Effector memory CD4-positive, alpha-beta T cell (primary cell): ENCODE data around the gene TMEM130.
A peak's percentile ranks its signal among the peaks of the same experiment; 100 is the strongest.

Source experiments
- DNase-seq, 3 donors: peaks; one replicate each; pipeline ENCODE4 v3.0.0-alpha.2; 2020
- H3K27ac ChIP-seq: 2 replicates; pipeline ENCODE4 v1.7.0; 2013; ENCODE audit warnings: mild to moderate bottlenecking, low read length, moderate library complexity; ENCODE audit not compliant: insufficient read depth, poor library complexity, severe bottlenecking
- H3K27me3 ChIP-seq: replicated peaks from 2 replicates; pipeline ENCODE4 v1.7.0; 2013; ENCODE audit warnings: mild to moderate bottlenecking, low read length; ENCODE audit not compliant: insufficient read depth, control insufficient read depth, poor library complexity, severe bottlenecking
- H3K36me3 ChIP-seq: 2 replicates; pipeline ENCODE4 v1.7.0; 2013; ENCODE audit warnings: mild to moderate bottlenecking, low read length, moderate library complexity; ENCODE audit not compliant: control insufficient read depth, insufficient read depth
- H3K4me1 ChIP-seq: 2 replicates; pipeline ENCODE4 v1.7.0; 2013; ENCODE audit warnings: low read length, mild to moderate bottlenecking; ENCODE audit not compliant: control insufficient read depth, insufficient read depth, poor library complexity, severe bottlenecking
- H3K4me3 ChIP-seq: 2 replicates; pipeline ENCODE4 v1.7.0; 2013; ENCODE audit warnings: low read length, low read depth, mild to moderate bottlenecking; ENCODE audit not compliant: insufficient read depth, poor library complexity, severe bottlenecking
- H3K9me3 ChIP-seq: 2 replicates; pipeline ENCODE4 v1.7.0; 2013; ENCODE audit warnings: mild to moderate bottlenecking, low read length, moderate library complexity; ENCODE audit not compliant: control insufficient read depth

Gene TMEM130

GRCh38 chr7:98869027-98869596 lies 702 bp downstream of the TMEM130 start:
- Histone ChIP-seq H3K36me3 (no peaks in the 10 kb centered on the region), H3K4me3 (peak overlapping the region; percentile 52), H3K4me1 (peaks cover 12% of the 10 kb centered on the region), H3K9me3 (no peaks in the 10 kb centered on the region), H3K27ac (no peak overlapping the region), H3K27me3 (peaks cover 6% of the 10 kb centered on the region)
- no peak for DNase-seq

DNA sequence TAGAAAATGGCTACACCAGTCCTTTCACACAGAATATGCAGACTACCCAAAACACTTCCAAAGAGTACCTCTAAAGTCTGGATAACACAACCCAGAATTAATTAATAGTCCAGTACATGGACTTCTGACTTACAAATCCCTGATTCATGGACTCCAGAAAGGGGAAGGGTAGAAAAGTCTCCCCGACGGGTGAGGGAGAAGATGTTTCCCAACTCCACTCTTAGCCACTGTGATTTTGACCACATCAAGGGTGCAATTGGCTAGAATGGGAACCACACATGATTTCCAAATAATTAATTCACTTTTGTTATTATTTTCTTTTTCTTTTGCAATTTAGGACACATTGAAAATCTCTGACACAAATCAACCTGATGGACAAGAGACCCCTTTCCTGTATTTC lies 1.4 kb downstream of the TMEM130 start:
- H3K9me3 ChIP-seq, result no peaks in the 10 kb centered on the region
- H3K36me3 ChIP-seq, result no peaks in the 10 kb centered on the region

DNA sequence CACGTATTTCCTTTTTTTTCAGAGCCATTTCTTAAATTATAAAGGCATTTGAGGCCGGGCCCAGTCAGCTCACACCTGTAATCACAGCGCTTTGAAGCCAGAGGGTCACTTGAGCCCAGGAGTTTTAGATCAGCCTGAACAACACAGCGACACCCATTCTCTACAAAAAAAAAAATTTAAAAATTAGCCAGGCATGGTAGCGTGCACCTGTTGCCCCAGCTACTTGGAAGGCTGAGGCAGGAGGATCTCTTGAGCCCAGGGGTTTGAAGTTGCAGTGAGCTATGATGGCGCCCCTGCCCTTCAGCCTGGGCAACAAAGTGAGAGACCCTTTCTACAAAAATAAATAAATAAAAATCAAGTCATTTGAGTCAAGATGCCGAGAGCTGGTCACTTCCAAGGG lies 3.0 kb downstream of the TMEM130 start:
- H3K27ac ChIP-seq, result no peak overlapping the region
- no peak for DNase-seq
- no peaks in the 10 kb centered on the region for H3K36me3 ChIP-seq
- no peak overlapping the region for H3K4me3 ChIP-seq
- H3K9me3 ChIP-seq, result no peaks in the 10 kb centered on the region
- peaks cover 12% of the 10 kb centered on the region for H3K4me1 ChIP-seq
- peaks cover 6% of the 10 kb centered on the region for H3K27me3 ChIP-seq

More for the DNA sequence above, 1.4 kb downstream of the TMEM130 start:
- DNase-seq, result no peak
- Histone ChIP-seq H3K27ac (no peak overlapping the region), H3K27me3 (peaks cover 6% of the 10 kb centered on the region), H3K4me1 (peaks cover 12% of the 10 kb centered on the region), H3K4me3 (no peak overlapping the region)

GRCh38 chr7:98866351-98866750 lies 3.5 kb downstream of the TMEM130 start:
- no peak for DNase-seq
- Histone ChIP-seq H3K9me3 (no peaks in the 10 kb centered on the region), H3K4me1 (peaks cover 12% of the 10 kb centered on the region), H3K27me3 (peaks cover 6% of the 10 kb centered on the region), H3K27ac (no peak overlapping the region), H3K4me3 (no peak overlapping the region), H3K36me3 (no peaks in the 10 kb centered on the region)

DNA sequence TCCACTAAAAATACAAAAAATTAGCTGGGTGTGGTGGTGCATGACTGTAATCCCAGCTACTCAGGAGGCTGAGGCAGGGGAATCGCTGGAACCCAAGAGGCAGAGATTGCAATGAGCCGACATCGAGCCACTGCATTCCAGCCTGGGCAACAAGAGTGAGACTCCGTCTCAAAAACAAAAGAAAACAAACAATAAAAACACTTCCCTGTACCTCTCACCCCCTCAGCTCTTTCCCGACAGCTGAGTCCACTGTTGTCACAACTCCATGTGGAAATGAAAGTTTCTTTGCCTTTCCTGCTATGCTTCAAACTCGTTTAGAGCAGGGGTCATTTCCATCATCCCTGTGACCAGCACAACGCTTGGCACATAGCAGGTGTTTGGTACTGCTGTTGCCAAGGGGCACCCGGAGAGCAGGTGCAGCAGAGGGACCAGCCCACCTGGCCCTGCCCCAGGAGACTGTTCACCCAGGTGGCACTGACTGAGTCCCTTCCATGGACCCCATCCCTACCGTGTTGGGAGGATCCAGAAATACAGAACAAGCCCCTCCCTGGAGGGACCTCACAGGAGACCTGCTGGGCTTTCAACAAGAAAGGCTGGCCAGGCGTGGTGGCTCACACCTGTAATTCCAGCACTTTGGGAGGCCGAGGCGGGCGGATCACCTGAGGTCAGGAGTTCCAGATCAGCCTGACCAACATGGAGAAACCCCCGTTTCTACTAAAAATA lies 4.9 kb downstream of the TMEM130 start:
- DNase-seq, result no peak

GRCh38 chr7:98863601-98864000 lies 6.2 kb downstream of the TMEM130 start:
- no peak for DNase-seq
- Histone ChIP-seq H3K4me3 (no peak overlapping the region), H3K9me3 (no peaks in the 10 kb centered on the region), H3K36me3 (no peaks in the 10 kb centered on the region), H3K4me1 (no peaks in the 10 kb centered on the region), H3K27ac (no peak overlapping the region), H3K27me3 (no peaks in the 10 kb centered on the region)

More for the DNA sequence above, 4.9 kb downstream of the TMEM130 start:
- no peaks in the 10 kb centered on the region for H3K36me3 ChIP-seq
- H3K4me1 ChIP-seq, result peaks cover 6% of the 10 kb centered on the region
- no peaks in the 10 kb centered on the region for H3K27me3 ChIP-seq
- no peak overlapping the region for H3K27ac ChIP-seq
- H3K9me3 ChIP-seq, result no peaks in the 10 kb centered on the region
- H3K4me3 ChIP-seq, result no peak overlapping the region

GRCh38 chr7:98862716-98863420 lies 6.9 kb downstream of the TMEM130 start:
- no peaks in the 10 kb centered on the region for H3K9me3 ChIP-seq

DNA sequence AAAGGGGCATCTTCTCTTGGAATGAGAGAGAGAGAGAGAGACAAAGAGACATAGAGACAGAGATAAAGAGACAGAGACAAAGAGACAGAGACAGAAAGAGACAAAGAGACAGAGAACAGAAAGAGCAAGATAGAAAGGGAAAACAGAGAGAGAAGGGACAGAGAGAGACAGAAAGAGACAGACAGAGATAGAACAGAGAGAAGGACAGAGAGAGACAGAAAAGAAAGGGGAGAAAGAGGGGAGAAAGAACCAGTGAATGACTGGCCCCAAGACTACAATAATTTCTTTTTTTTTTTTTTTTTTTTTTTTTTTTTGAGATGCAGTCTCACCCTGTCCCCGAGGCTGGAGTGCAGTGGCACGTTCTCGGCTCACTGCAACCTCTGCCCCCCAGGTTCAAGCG lies 7.6 kb downstream of the TMEM130 start:
- Histone ChIP-seq H3K4me3 (no peak overlapping the region), H3K9me3 (no peaks in the 10 kb centered on the region), H3K27ac (no peak overlapping the region), H3K27me3 (no peaks in the 10 kb centered on the region), H3K4me1 (no peaks in the 10 kb centered on the region), H3K36me3 (no peaks in the 10 kb centered on the region)
- no peak for DNase-seq

More at GRCh38 chr7:98862716-98863420, 6.9 kb downstream of the TMEM130 start:
- Histone ChIP-seq H3K4me1 (no peaks in the 10 kb centered on the region), H3K4me3 (no peak overlapping the region), H3K36me3 (no peaks in the 10 kb centered on the region), H3K27ac (no peak overlapping the region), H3K27me3 (no peaks in the 10 kb centered on the region)
- no peak for DNase-seq

- Histone ChIP-seq H3K27me3 (no peaks in the 10 kb centered on the region), H3K4me3 (no peak overlapping the region), H3K36me3 (no peaks in the 10 kb centered on the region), H3K27ac (no peak overlapping the region), H3K4me1 (no peaks in the 10 kb centered on the region), H3K9me3 (no peaks in the 10 kb centered on the region)
- DNase-seq, result no peak
Observed at GRCh38 chr7:98860071-98860470, 9.7 kb downstream of the TMEM130 start.
